NB4 (cell line): Measurements from ENCODE around the gene NRM.

ENCODE experiments used
- DNase-seq: peaks from one replicate; pipeline ENCODE4 v3.0.0; 2010; ENCODE audit warnings: low read depth
- H3K4me3 ChIP-seq: one replicate; pipeline ENCODE4 v1.5.1; 2011; ENCODE audit warnings: mild to moderate bottlenecking, low read depth, low read length, moderate library complexity
- CTCF ChIP-seq: IDR thresholded peaks from one replicate; pipeline ENCODE4 v1.5.1; 2012; ENCODE audit warnings: low read depth, low read length
- MAX ChIP-seq: IDR thresholded peaks from 2 replicates; pipeline ENCODE4 v1.6.1; 2011; ENCODE audit warnings: low read depth, low read length
- MYC ChIP-seq: IDR thresholded peaks from 2 replicates; pipeline ENCODE4 v1.6.1; 2011; ENCODE audit warnings: low read depth, low read length
- POLR2A ChIP-seq: IDR thresholded peaks from 2 replicates; pipeline ENCODE4 v1.6.1; 2011; ENCODE audit warnings: mild to moderate bottlenecking; ENCODE audit not compliant: insufficient read length; ENCODE audit errors: extremely low read depth

NRM gene, protein sequence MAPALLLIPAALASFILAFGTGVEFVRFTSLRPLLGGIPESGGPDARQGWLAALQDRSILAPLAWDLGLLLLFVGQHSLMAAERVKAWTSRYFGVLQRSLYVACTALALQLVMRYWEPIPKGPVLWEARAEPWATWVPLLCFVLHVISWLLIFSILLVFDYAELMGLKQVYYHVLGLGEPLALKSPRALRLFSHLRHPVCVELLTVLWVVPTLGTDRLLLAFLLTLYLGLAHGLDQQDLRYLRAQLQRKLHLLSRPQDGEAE

DNA sequence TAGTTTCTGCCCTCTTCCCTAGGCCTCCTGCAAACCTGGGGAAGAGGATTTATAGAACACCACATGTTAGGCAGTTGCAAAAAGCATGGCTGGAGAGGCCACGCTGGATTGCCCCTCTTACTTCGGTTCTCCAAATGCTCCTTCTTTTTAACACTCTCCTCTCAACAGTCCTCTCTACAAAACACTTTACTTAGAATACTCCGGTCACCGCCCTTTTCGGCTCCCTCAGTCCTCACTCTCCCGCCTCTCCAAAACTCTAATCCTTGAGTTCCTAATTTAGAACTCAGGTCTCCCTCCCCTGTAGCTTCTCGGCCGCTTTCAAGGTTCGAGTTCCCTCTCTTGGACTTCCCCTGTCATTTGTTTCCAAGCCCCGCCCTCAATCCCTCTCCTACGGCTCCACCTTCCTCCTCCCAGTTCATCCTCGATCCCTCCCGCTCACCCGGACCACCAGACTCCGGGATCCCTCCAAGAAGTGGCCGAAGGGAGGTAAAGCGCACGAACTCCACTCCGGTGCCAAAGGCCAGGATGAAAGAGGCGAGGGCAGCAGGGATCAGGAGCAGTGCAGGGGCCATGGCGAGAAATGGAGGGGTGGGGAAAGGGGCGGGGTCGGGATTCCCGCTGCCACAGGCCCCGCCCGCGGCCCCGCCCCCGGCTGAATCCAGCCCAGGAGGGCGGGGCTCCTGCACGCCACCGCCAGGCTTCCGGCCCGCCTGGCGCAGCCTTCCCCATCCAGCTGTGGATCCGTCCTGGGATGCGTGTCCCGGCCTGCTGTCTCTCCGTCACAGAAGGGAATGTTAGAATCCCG is at the start of gene NRM:
Gene NRM, minus strand, starts transcription at position 582 of the 805 bp plus-strand sequence. Its CDS starts 10 bp downstream, at position 572.
- peak within 1 kb of the TSS; percentile 78 for H3K4me3 ChIP-seq
- DNase-seq, result peak; percentile 87
- TF ChIP-seq POLR2A, result peak; percentile 36
- no peak for TF ChIP-seq CTCF

- H3K4me3 ChIP-seq, result no peak overlapping the region
- TF ChIP-seq MYC (no peak), MAX (no peak), CTCF (no peak), POLR2A (no peak)
- DNase-seq, result no peak
Measured at GRCh38 chr6:30740540-30740870, 49.7 kb upstream of the NRM start.

- no peak overlapping the region for H3K4me3 ChIP-seq
- no peak for DNase-seq
- TF ChIP-seq MAX (no peak), POLR2A (no peak), CTCF (no peak), MYC (no peak)
Measured at GRCh38 chr6:30738532-30738931, 47.7 kb upstream of the NRM start.

DNA sequence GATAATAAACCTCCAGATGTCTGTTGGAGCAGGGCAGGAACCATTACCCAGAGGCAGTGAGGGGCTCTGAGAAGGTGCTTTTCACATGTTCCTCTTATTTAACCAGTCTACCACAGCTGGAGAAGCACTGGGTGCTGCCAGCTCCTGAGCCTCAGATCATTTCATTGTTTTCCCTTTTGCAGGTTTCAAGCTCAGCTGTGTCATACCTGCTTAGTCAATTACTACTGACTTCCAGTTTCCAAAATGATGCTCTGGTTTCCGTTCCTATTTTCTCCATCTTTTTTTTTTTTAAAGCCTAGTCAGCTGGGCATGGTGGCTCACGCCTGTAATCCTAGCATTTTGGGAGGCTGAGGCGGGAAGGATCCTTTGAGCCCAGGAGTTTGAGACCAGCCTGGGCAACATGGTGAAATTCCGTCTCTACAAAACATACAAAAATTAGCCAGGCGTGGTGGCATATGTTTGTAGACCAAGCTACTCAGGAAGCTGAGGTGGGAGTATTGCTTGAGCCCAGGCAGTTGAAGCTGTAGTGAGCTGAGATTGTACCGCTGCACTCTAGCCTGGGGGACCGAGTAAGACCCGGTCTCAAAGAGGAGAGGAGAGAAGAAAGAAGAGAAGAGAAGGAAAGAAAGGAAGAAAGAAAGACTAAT is 45.0 kb upstream of the NRM start:
- no peak for DNase-seq
- TF ChIP-seq MAX, result no peak
- no peak for TF ChIP-seq CTCF
- no peak for TF ChIP-seq POLR2A
- TF ChIP-seq MYC, result no peak
- H3K4me3 ChIP-seq, result no peak overlapping the region

DNA sequence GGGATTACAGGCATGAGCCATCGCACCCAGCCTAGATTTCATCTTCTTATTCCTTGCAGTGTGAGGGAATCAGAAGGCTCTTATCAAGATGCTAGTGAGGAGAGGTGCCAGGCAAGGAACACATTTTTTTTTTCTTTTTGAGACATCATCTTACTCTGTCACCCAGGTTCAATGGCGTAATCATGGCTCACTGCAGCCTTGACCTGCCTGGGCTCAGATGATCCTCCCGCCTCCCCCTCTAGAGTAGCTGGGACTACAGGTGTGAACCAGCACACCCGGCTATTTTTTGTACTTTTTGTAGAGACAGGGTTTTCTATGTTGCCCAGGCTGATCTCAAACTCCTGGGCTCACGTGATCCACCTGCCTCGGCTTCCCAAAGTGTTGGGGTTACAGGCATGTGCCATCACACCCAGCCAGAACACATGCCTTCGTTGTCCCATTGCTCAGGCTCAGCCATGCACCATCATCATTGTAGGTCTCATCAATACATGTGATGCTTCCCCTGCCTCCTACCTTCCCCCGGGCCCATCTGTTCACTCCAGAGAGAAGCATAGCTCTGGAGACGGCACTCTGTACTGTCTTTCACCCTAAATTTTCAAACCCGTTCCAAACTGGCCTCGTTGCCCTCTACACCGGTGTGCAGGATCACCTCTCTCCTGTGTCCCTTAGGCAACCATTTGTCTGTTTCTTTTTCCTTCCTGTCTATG is 41.6 kb upstream of the NRM start:
- no peak for DNase-seq
- no peak overlapping the region for H3K4me3 ChIP-seq
- no peak for TF ChIP-seq CTCF
- no peak for TF ChIP-seq MYC
- TF ChIP-seq MAX, result no peak
